Smooth muscle cell (in vitro differentiated cells): ENCODE measurements around the gene SP8. TPM values are rescaled to one million over a fixed set of nuclear protein-coding genes. Genes with fewer than 3 reads are reported as not detected.

ENCODE experiments used
- DNase-seq: peaks from one replicate; lab custom pipeline; 2025; ENCODE audit not compliant: unreplicated experiment; lab: John Stamatoyannopoulos, UW
- H2AFZ ChIP-seq: fragments of 200-600 bp; sonication (generic); 2 replicates; pipeline ENCODE4 v1.6.0; 2016; ENCODE audit warnings: antibody characterized with exemption, low read depth, mild to moderate bottlenecking
- H3F3A ChIP-seq: fragments of 200-600 bp; sonication (generic); 2 replicates; pipeline ENCODE4 v1.6.0; 2017; ENCODE audit warnings: antibody characterized with exemption, low read depth
- H3K27ac ChIP-seq: fragments of 200-600 bp; sonication (generic); 2 replicates; pipeline ENCODE4 v1.5.1; 2016; ENCODE audit warnings: low read depth, mild to moderate bottlenecking
- H3K27me3 ChIP-seq: fragments of 200-600 bp; sonication (generic); 2 replicates; pipeline ENCODE4 v1.6.1; 2016; ENCODE audit warnings: low read depth, mild to moderate bottlenecking
- H3K36me3 ChIP-seq: fragments of 200-600 bp; sonication (generic); 2 replicates; pipeline ENCODE4 v1.5.1; 2016; ENCODE audit warnings: low read depth
- H3K4me1 ChIP-seq: fragments of 200-600 bp; sonication (generic); 2 replicates; pipeline ENCODE4 v1.5.1; 2016; ENCODE audit warnings: low read depth
- H3K4me2 ChIP-seq: fragments of 200-600 bp; sonication (generic); 2 replicates; pipeline ENCODE4 v1.6.0; 2016; ENCODE audit warnings: mild to moderate bottlenecking
- H3K4me3 ChIP-seq: fragments of 200-600 bp; sonication (generic); 2 replicates; pipeline ENCODE4 v1.5.1; 2016; ENCODE audit warnings: mild to moderate bottlenecking
- H3K79me2 ChIP-seq: fragments of 200-600 bp; sonication (generic); 2 replicates; pipeline ENCODE4 v1.6.0; 2016; ENCODE audit warnings: low read depth, mild to moderate bottlenecking
- H3K9ac ChIP-seq: fragments of 200-600 bp; sonication (generic); 2 replicates; pipeline ENCODE4 v1.6.0; 2016; ENCODE audit warnings: low read depth
- H3K9me3 ChIP-seq: fragments of 200-600 bp; sonication (generic); replicated peaks from 2 replicates; pipeline ENCODE4 v1.5.1; 2016; ENCODE audit warnings: low read depth
- H4K20me1 ChIP-seq: fragments of 200-600 bp; sonication (generic); 2 replicates; pipeline ENCODE4 v1.6.0; 2016; ENCODE audit warnings: low read depth
- WGBS: methylation state at CpG from one replicate; pipeline ENCODE4 v1.1.7; 2016; ENCODE audit warnings: low lambda C conversion rate; 5-methylcytosine and 5-hydroxymethylcytosine counted together
- polyA plus RNA-seq: library from polyadenylated mRNA; unstranded; fragments of >200 nt; fragmentation: Nextera tagmentation; extraction: Ambion mirVana; gene quantifications from 2 replicates; pipeline ENCODE4 v1.2.1, GENCODE V29; 2016
- total RNA-seq: library from RNA; depleted of rRNA; stranded (reverse); fragments of >200 nt; gene quantifications from 2 replicates; pipeline ENCODE4 v1.2.3, GENCODE V29; 2014
- TF ChIP-seq, protein P1 (sequence below): fragments of 200-600 bp; sonication (generic); IDR thresholded peaks from 2 replicates; pipeline ENCODE4 v1.5.1; 2017; ENCODE audit warnings: borderline replicate concordance, mild to moderate bottlenecking, antibody characterized with exemption; ENCODE audit not compliant: insufficient read depth, poor library complexity, severe bottlenecking

SP8 gene
- total and polyA plus RNA-seq, 2 experiments from 2014 or later, result not detected

DNA sequence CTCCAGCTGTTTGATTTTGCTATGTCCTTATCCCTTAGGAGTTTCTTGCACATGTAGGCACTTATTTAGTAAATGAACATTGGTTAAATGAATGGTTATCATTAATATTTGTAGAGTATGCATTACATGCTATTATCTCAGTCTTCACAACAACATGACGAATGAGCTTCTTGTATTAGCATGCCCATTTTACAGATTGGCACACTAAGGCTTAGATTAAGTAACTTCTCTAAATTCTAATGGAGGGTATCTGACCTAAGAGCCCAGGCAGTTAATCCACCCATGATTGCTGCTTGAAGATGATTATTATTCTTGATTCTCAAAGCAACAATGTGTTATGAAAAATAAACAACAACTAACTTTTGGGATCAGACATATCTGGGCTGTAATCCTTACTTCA, 32.7 kb downstream of the SP8 start:
- Histone ChIP-seq H3K4me3 (no peak overlapping the region), H3K4me1 (no peaks in the 10 kb centered on the region), H2AFZ (no peak overlapping the region), H3K27ac (no peak overlapping the region), H3K36me3 (no peaks in the 10 kb centered on the region), H4K20me1 (no peaks in the 10 kb centered on the region), H3K79me2 (no peaks in the 10 kb centered on the region), H3K9me3 (no peaks in the 10 kb centered on the region), H3K27me3 (no peaks in the 10 kb centered on the region), H3F3A (no peaks in the 10 kb centered on the region), H3K4me2 (no peak overlapping the region), H3K9ac (no peak overlapping the region)
- TF ChIP-seq, protein P1, sequence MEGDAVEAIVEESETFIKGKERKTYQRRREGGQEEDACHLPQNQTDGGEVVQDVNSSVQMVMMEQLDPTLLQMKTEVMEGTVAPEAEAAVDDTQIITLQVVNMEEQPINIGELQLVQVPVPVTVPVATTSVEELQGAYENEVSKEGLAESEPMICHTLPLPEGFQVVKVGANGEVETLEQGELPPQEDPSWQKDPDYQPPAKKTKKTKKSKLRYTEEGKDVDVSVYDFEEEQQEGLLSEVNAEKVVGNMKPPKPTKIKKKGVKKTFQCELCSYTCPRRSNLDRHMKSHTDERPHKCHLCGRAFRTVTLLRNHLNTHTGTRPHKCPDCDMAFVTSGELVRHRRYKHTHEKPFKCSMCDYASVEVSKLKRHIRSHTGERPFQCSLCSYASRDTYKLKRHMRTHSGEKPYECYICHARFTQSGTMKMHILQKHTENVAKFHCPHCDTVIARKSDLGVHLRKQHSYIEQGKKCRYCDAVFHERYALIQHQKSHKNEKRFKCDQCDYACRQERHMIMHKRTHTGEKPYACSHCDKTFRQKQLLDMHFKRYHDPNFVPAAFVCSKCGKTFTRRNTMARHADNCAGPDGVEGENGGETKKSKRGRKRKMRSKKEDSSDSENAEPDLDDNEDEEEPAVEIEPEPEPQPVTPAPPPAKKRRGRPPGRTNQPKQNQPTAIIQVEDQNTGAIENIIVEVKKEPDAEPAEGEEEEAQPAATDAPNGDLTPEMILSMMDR, result no peak
- DNase-seq, result no peak
- 93% methylated on average over 1 of the region's 1 CpG for WGBS

DNA sequence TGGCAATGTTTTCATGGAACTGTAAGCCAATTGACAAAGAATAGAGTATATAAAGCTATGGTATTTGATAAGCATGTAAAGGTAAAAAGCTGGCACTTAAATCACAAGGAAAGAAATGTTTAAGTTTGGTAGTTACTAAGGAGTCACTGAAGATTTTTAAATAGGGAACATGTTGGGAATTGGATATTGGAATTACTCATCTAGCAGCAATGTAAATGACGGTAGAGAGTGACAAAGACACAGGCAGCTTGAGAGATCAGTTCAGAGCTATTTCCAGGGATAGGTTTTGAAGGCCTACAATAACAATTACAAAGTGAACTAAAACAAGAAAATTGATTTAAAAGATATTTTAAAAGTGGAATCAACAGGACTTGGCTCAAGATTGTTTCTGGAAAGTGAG, 36.8 kb downstream of the SP8 start:
- Histone ChIP-seq H3K79me2 (no peaks in the 10 kb centered on the region), H3K9me3 (no peaks in the 10 kb centered on the region), H3K4me1 (no peaks in the 10 kb centered on the region), H3K9ac (no peak overlapping the region), H3K27me3 (no peaks in the 10 kb centered on the region), H3K4me3 (no peak overlapping the region), H4K20me1 (no peaks in the 10 kb centered on the region), H2AFZ (no peak overlapping the region), H3K27ac (no peak overlapping the region), H3K4me2 (no peak overlapping the region), H3K36me3 (no peaks in the 10 kb centered on the region), H3F3A (no peaks in the 10 kb centered on the region)
- WGBS, result 56% methylated on average over 1 of the region's 1 CpG
- no peak for DNase-seq
- TF ChIP-seq, protein P1, result no peak

DNA sequence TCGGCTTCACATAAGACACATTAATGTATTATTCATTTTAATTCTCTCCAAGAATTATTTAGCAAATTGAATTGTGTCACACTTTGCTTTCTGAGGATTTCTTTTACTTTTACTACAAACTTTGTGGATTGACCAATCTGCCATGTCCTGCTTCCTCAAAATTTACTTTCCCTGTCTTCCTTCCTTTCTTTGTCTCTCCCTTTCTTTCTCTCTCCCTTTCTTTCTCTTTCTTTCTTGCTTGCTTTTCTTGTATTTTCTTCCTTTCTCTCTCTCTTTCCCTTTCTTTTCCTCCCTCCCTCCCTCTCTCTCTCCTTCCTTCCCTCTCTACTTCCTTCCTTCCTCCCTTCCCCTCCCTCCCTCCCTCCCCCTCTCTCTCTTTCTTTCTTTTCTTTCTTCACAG, 37.8 kb downstream of the SP8 start:
- H3K79me2 ChIP-seq, result no peaks in the 10 kb centered on the region
- H3K36me3 ChIP-seq, result no peaks in the 10 kb centered on the region
- no peak overlapping the region for H3K4me2 ChIP-seq
- no peak overlapping the region for H3K27ac ChIP-seq
- H2AFZ ChIP-seq, result no peak overlapping the region
- H3K4me1 ChIP-seq, result no peaks in the 10 kb centered on the region
- no peaks in the 10 kb centered on the region for H3K9me3 ChIP-seq
- DNase-seq, result no peak
- 97% methylated on average over 1 of the region's 1 CpG for WGBS
- H3K9ac ChIP-seq, result no peak overlapping the region
- H3K27me3 ChIP-seq, result no peaks in the 10 kb centered on the region
- H3F3A ChIP-seq, result no peaks in the 10 kb centered on the region
- H3K4me3 ChIP-seq, result no peak overlapping the region
- TF ChIP-seq, protein P1, result no peak
- no peaks in the 10 kb centered on the region for H4K20me1 ChIP-seq

DNA sequence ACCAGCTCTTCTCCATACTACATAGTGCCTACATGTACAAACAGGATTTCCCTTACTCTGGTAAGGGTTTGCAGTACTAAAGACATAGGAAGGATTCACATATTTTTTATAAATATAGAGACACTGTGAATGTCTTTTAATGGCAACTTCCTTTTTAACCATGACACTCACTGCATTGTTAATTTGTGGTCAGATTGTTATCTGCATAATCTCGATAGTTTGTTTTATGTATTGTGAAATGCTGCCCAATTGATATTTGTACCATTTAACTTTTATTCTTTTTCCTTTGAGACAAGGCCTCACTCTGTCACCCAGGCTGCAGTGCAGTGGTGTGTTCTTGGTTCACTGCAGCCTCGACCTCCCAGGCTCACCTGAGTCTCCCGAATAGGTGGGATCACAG, 39.7 kb downstream of the SP8 start:
- no peaks in the 10 kb centered on the region for H3K4me1 ChIP-seq
- H3K4me2 ChIP-seq, result no peak overlapping the region
- H3K27me3 ChIP-seq, result no peaks in the 10 kb centered on the region
- DNase-seq, result no peak
- no peak overlapping the region for H3K27ac ChIP-seq
- H2AFZ ChIP-seq, result no peak overlapping the region
- H3K4me3 ChIP-seq, result no peak overlapping the region
- no peaks in the 10 kb centered on the region for H3K79me2 ChIP-seq
- TF ChIP-seq, protein P1, result no peak
- no peak overlapping the region for H3K9ac ChIP-seq
- 91% methylated on average over 3 of the region's 3 CpGs for WGBS
- H3F3A ChIP-seq, result no peaks in the 10 kb centered on the region
- no peaks in the 10 kb centered on the region for H3K9me3 ChIP-seq
- H4K20me1 ChIP-seq, result no peaks in the 10 kb centered on the region
- no peaks in the 10 kb centered on the region for H3K36me3 ChIP-seq
